Fibroblast of mammary gland (primary cell): ENCODE data around the gene FAM120A.
A peak's percentile ranks its signal among the peaks of the same experiment; 100 is the strongest.

Experiments
- DNase-seq: peaks from one replicate; pipeline ENCODE4 v3.0.0-alpha.2; 2010; ENCODE audit warnings: low read depth
- H3K4me3 ChIP-seq: 2 replicates; pipeline ENCODE4 v1.5.1; 2011; ENCODE audit warnings: low read depth, mild to moderate bottlenecking, low read length, moderate library complexity; ENCODE audit not compliant: control insufficient read depth
- TF ChIP-seq, protein P1 (sequence below): conservative IDR thresholded peaks from 2 replicates; pipeline ENCODE4 v1.5.1; 2011; ENCODE audit warnings: low read depth, low read length, inconsistent platforms; ENCODE audit not compliant: control insufficient read depth, insufficient read depth

The FAM120A gene

DNA sequence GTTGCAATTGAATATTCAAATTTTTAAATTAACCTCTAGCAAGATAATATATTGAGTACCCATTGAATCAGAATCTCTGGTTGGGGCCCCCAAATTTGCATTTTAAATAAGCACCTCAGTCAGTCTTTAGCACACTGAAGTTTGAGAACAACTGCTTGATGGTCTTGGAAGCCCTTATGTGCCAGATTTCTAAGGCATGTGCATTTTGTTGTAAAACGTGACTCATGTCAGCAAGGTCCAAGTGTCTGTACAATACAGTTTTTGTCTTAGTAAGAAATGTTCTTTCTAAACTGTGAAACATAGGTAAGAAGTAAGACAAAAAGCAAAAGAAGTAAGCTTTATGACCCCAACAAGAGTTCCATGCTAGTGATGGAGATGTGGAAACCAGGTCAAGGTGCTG, 65.8 kb downstream of the FAM120A start:
- peak; percentile 51 for DNase-seq
- no peak overlapping the region for H3K4me3 ChIP-seq
- TF ChIP-seq, protein P1, sequence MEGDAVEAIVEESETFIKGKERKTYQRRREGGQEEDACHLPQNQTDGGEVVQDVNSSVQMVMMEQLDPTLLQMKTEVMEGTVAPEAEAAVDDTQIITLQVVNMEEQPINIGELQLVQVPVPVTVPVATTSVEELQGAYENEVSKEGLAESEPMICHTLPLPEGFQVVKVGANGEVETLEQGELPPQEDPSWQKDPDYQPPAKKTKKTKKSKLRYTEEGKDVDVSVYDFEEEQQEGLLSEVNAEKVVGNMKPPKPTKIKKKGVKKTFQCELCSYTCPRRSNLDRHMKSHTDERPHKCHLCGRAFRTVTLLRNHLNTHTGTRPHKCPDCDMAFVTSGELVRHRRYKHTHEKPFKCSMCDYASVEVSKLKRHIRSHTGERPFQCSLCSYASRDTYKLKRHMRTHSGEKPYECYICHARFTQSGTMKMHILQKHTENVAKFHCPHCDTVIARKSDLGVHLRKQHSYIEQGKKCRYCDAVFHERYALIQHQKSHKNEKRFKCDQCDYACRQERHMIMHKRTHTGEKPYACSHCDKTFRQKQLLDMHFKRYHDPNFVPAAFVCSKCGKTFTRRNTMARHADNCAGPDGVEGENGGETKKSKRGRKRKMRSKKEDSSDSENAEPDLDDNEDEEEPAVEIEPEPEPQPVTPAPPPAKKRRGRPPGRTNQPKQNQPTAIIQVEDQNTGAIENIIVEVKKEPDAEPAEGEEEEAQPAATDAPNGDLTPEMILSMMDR = no peak

DNA sequence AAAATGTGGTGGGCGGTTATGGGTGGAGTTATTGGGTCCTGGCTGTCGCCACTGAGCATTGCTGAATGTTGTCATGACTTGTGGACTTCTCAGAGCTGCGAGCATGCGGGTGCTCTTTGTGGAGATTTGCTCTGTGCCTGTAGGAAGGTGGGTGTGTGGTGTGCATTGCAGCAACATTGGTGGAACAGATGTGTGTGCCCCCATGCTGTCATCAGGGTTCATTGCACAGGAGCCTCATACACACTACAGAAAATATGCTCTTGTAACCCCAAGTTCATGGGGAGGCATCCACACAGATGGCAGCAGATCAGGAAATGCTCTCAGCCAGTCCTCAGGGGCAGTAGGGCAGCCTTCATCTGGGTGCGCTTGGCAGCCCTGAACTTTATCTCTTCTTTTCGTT, 69.0 kb downstream of the FAM120A start:
- TF ChIP-seq, protein P1 = peak; percentile 6
- peak; percentile 30 for DNase-seq
- no peak overlapping the region for H3K4me3 ChIP-seq

DNA sequence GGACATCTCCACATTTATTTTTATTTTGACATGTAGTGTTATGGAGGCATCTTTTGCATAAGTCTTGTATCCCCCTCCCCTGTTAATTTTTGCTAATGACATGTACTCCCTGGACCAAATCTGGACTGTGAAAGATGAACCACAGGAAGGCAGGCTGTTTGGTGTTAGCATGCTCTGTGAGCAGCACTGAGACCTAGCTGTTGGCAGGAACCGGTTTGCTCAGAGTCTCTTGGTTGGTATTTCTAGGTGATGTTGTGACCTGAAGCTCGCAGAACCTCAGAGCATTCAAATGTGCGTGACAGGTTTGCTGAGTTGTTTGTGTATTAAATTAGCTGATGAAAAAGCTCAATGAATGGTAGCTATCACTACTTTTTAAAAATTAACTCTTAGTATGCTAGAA, 71.3 kb downstream of the FAM120A start:
- TF ChIP-seq, protein P1 = no peak
- H3K4me3 ChIP-seq = no peak overlapping the region
- DNase-seq = no peak

DNA sequence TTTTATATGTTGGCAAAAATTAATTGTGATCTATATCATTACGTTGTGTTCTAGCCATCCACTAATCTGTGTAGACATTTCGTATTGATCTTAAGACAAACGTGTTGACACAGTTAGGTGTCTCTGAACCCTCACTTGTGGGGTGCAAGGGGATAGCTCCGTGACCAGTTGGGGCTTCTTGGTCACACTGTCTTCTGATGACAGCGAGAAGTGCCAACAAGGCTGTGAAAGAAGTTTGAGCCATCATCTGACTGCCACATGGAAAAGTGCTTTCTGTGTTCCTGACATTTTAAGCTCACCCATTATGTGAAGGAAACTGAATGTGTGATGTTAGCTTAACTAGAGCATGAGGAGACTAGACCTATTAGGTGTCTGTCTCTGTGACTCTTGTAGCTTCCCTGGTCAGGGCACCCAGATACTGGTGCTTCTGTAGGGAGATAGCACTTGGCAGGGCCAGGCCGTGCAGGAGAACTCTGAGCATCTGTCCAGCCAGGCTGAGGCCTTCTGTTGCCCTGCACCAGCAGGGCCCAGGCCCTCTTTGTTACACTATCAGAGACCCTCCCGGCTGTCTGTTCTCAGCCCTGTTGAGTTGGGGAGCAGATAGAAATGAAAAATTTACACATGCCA, 72.1 kb downstream of the FAM120A start:
- no peak overlapping the region for H3K4me3 ChIP-seq
- TF ChIP-seq, protein P1 = no peak
- no peak for DNase-seq

DNA sequence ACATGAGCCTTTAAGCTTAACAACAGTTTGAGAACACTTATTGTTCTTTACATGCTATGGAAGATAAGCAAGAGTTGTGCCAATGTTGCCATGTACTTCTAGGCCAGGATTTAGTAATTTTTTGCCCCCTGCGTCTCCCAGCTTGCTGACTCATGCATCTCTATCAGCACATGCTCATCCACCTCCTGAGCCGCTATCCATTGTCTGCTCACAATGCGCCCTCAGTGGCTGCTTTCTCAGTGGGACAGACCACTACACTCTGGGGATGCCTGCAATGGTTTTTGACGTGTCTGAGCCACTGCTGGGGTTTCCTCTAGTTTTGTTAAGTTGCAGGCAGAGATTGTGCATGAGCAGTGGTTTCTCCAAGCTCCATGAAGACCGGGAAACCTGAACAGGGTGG, 74.0 kb downstream of the FAM120A start:
- H3K4me3 ChIP-seq = no peak overlapping the region

DNA sequence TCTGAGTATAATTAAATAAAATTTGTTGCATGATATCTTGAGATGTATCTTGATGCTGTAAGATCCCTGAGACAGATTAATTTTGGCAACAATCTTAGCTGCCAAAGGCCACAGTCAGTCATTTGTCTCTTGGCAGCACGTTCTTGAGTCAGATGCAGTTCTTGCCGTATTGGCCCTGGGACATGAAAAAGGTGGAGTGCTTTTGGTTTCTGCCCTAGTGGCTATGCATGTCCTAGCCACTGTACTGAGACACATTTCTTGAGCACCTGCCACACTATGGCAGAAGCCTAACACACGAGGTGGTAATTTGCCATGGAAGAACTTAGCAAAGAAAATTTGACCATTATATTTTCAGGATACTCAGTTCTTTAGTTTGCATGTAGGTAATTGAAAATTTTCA, 79.9 kb downstream of the FAM120A start:
- peak; percentile 22 for DNase-seq
- TF ChIP-seq, protein P1 = peak; percentile 9
- no peak overlapping the region for H3K4me3 ChIP-seq

More for the DNA sequence above, 74.0 kb downstream of the FAM120A start:
- DNase-seq = peak; percentile 25
- TF ChIP-seq, protein P1 = no peak

DNA sequence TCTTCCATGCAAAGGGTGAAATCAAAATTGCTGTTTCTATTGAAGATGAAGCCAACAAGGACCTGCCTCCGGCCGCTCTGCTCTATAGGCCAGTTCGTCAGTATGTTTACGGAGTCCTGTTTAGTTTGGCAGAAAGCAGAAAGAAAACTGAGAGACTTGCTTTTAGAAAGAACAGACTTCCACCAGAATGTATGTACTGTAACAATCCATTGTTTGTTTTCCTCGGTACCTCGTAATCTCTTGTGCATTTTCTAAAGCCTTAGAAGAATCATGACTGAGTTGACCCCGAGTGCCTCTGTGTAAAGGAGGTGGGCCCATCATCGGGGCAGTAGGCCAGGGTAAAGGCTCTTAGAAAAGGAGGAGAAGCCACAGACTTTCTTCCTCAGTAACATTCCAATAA, 80.7 kb downstream of the FAM120A start:
- DNase-seq = no peak
- no peak overlapping the region for H3K4me3 ChIP-seq
- TF ChIP-seq, protein P1 = no peak
